NCI-H345 (cell line): ENCODE measurements around the gene CNKSR1.
A peak's percentile ranks its signal among the peaks of the same experiment; 100 is the strongest.

Source experiments
- DNase-seq: peaks from one replicate; lab custom pipeline; 2025; lab: John Stamatoyannopoulos, UW

Gene CNKSR1

DNA sequence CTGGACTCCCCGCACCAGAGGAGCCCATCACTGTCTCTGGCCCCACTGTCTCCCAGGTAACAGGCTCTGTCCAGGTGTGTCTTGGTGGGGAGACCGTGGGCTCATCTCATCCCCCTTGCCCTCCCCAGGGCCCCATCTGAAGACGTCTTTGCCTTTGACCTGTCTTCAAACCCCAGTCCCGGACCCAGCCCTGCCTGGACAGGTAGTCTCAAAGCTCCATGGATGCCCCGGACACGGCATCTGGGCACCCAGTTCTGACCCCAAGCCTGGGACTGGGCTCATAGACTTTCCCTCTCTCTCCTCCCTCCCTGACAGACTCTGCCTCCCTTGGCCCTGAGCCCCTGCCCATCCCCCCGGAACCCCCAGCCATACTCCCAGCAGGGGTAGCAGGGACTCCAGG is 6.8 kb downstream of the CNKSR1 start:
- DNase-seq = no peak

DNA sequence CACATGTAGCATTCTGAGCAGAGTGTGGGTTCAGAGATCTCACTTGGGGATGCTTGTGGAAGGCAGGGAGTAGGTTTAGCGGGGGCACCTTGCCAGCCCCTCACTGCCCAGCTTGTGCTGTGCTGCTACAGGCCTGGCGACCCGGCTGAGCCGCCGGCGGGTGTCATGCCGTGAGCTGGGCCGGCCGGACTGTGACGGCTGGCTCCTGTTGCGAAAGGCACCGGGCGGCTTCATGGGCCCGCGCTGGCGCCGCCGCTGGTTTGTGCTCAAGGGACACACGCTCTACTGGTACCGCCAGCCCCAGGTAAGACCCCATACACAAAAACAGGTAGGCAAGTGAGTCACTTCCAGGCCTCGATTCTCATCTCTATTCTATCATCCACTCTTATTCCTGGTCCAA is 7.6 kb downstream of the CNKSR1 start:
- DNase-seq = no peak

DNA sequence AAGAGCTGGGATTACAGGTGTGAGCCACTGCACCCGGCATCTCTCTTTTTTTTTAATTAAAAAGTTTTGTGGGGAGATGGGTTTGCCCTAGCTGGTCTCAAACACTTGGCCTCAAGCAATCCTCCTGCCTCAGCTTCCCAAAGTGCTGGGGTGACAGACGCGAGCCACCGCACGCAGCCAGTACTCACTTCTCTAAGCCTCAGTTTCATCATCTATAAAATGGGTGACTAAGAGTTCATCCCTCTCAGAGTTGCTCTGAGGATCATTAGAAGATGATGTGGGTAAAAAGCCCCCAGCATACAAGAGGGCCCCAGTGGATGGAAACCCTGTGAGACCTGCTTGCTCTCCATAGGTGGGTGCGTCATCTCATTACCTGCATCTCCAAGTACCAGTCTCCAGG is 10.6 kb downstream of the CNKSR1 start:
- no peak for DNase-seq

DNA sequence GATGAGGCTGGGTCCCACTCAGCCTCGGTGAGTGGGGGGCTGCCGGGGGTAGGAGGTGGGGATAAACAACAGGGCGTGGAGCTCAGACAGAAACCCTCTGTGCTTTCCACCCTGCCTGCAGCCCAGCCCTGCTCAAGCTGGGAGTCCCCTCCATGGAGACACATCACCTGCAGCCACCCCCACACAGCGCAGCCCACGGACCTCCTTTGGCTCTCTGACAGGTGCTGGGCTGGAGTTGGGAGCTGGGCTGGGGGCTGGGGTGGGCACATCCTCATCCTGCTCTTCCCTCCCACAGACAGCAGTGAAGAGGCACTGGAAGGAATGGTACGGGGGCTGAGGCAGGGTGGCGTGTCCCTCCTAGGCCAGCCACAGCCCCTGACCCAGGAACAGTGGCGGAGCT is 11.2 kb downstream of the CNKSR1 start:
- DNase-seq = no peak

DNA sequence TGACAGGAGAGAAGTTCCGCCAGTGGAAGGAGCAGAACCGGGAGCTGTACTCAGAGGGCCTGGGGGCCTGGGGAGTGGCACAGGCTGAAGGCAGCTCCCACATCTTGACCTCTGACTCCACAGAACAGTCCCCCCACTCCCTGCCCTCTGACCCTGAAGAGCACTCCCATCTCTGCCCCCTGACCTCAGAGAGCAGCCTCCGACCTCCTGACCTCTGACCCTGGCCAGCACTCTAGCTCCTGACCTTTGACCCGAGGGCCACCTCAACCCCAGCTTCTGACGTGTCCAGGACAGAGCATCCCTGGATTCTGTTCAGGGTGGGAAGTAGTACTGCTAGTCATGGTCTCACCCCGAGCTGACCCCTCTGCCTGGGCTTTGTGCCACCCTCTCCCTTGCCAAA is 12.0 kb downstream of the CNKSR1 start:
- no peak for DNase-seq

DNA sequence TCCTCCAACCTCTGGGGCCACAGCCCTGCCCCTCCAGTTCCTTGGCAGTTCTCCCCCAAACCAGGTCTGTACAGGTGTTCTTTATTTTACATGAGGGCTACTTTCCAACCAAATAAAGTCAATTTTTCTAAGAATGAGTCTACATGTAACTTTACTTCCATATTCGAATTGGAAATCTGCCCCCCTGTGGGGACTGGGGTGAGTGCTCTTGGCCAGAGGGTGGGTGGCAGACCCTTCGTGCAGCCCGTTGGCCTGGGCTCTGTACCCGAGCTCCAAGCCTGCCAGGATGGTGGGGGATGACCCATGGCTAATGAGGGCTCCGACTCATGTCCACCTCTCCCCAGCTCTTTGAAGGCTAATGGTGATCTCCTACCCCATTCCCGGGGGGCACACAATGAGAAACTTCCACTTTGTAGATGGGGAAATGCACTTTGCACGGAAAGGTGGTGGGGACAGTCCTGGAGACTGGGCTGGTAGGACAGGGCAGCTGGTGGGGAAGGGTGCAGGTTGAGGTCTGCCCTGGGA is 12.5 kb downstream of the CNKSR1 start:
- no peak for DNase-seq

DNA sequence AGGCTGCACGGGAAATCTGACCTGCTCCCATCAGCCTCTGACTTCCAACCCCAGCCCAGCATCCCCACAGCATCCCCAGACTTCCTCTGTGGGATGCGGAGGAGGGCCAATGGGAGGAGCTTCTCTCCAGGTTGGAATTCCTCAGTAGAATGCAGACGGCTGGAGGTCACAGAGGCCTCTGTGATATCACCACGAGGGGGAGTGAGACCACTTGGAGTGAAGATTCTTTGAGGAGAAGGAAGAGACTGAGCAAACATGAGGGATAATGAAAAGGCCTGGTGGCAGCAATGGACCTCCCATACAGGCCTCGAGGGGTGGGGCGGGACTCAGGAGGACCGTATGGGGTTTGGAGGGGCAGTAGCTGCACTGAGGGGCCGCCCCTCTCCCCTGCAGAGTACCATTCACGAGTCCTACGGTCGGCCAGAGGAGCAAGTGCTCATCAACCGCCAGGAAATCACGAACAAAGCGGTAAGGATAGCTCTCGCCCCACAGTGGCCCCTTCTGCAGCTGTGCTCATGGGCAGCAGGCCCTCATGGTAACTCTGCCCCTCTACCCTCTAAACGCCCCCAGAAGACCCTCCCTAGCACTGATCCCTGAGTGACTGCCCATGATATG is 13.2 kb downstream of the CNKSR1 start, which contains the start of gene CATSPER4:
TSS of gene CATSPER4 (plus strand) at position 230 of the 615 bp plus-strand sequence. CDS start at position 256, 26 bp downstream.
- DNase-seq = no peak

DNA sequence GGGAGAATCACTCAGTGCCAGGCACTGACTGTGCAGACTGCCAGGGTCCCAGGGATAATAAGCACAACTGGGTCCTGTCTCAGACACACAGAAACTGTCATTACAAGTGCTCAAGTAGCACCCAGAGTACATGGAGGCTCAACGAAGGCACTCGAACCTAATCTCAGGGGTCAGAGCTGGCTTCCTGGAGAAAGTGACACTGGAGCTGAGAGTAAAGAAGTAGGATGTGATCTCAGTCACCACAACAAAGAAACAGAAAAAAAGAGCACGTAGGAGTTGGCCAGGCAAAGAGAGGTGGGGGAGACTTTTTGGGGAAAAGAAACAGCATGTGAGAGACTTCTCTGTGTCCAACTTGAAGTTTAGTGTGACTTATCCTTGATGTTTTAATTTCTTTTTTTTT is 14.4 kb downstream of the CNKSR1 start:
- DNase-seq = no peak

DNA sequence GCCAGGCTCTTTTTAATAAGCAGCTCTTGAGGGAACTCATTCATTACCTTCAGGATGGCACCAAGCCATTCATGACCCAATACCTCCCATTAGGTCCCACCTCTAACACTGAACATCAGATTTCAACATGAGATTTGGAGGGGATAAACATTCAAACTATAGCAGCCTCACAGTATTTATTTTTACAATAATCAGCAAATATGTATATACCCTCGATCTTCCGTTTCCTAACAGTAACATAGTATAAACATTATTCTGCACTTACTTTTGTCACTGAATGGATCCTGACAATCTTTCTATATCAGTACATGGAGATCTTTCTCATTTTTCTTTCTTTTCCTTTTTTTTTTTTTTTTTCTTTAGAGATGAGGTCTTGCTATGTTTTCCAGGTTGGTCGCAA is 18.5 kb downstream of the CNKSR1 start:
- no peak for DNase-seq

DNA sequence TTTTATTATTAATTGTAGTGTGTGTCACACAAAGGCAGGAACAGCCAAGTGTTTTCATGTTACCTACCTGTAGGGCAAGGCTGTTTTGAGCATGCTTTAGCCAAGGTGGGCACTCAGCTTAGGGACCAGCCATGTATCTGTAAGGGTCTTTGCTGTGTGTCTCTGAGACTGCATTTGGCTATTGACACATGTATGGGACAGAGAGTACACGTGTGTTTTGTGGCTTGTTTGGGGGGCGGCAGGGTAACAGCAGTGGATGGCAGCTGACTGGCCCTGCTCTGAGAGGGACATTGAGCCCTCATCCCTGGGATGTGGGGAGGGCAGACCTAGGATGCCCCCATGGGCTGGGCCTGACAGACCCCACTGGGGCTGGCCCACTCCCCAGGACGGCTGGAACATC is 20.0 kb downstream of the CNKSR1 start:
- DNase-seq = no peak

DNA sequence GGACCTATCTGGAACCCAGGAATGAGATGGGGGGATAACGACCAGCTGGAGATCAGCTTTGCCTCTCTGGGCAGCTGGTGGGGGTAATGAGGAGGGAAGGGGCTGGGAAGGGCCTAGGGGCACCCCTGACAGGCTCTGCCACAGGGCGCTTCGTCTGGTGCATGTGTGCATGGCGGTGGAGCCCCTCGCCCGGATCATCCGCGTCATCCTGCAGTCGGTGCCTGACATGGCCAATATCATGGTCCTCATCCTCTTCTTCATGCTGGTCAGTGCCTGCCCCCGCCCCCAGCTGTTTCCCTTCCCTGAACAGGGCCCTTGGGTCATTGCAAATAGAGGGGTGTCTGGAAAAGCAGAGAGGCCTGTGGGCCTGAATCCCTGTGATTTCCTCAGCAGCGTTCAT is 20.5 kb downstream of the CNKSR1 start:
- no peak for DNase-seq

DNA sequence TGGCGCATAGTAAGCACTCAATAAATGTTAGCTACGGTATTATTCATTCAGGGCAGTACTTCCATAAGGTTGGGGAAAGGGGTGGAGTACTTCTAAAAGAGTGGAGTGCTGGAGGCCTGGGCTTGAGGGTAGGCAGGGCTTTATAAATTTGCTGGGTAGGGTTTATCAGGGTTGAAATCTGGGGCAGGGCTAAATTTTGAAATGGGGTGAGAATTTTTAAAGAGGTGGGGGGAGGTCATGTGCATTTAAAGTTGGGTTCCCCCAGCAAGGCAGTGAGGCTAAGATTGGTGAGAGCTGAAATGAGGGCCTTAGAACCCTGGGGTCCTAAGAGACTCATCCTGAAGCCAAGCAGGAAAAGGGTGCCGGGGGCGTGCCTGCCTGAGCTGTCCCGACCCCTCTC is 23.1 kb downstream of the CNKSR1 start:
- no peak for DNase-seq

DNA sequence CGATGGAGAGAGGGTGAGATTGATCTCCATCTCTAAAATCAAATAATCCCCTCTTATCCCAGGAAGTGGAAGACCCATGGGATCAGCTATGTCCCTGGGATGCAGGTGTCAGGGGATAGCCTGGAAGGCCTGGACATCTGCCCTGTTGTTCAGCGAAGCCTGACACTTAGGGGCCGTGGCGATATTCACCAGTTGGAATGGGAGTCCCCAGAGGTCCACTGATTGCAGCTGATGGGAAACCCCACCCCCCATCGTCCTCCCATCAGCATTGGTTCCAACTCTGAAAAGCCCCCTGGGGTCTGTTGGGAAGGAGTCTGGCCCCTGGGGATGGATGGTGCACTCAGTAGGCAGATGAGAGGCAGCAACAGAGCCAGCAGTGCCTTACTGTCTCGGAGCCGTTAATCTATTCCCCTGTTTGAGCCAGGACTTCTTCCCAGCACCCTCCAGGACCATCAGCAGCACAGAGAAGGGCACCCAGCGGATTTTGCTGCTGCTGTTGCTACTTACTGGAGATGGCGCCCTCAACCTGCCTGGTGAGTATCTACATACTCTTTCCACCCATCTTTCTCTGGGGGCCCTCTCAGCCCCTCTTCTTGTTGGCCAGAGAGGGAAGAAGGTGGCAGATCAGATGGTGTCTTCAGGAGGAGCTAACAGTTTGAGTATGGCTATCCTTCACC is 26.5 kb downstream of the CNKSR1 start:
- no peak for DNase-seq

DNA sequence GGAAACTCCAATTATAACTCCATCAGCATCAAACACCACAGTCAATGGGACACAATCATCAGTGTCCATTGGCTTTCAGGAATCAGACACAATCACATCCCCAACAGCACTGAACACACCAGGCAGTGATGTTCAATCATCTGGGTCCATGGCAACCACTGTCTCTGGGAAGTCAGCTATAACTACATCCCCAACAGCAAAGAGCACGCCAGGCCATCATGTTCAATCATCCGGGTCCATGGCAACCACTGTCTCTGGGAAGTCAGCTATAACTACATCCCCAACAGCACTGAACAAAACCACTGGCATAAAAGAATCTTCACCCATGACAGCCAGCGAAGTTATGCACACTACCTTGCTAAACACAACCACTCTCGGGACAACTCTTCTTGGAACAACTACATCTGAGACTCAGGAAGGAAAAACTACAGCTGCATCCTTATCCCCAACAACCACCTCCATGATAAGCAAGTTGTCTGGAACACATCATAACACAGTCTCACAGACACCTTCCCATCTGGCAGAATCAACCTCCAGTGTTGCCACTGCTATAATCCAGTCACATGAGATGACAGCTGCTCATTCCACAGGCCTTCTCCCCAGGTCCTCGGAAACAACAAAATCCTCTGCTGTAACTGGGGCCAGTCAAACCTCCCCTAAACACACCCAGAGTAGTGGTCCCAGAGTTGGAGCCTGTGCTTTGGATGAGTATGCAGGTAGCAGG is 33.0 kb downstream of the CNKSR1 start:
- no peak for DNase-seq

DNA sequence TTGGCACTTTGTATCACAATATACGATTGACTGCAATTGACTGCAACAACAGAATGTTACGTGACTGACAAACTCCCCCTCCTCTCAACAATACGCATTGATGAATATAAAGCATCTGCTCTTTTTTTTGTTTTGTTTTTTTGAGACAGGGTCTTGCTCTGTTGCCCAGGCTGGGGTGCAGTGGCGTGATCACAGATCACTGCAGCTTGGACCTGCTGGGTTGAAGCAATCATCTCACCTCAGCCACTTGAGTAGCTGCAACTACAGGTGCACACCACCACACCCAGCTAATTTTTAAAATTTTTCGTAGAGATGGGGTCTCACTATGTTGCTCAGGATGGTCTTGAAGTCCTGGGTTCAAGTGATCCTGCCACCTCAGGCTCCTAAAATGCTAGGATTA is 35.4 kb downstream of the CNKSR1 start:
- no peak for DNase-seq

DNA sequence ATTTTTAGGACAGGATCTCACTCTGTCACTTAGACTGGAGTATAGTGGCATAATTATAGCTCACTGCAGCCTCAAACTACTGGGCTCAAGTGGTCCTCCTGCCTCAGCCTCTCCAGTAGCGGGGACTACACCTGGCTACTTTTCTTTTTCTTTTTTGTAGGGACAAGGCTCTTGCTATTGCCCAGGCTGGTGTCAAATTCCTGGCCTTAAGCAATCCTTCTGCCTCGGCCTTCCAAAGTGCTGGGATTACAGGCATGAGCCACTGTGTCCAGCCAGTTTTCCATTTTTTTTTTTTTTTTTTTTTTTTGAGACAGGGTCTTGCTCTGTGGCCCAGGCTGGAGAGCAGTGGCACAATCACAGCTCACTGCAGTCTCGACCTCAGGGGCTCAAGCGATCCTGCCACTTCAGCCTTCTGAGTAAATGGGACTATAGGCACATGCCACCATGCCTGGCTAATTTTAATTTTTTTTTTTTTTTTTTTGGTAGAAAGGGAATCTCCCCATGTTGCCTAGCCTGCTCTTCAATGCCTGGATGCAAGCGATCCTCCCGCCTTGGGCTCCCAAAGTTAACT is 36.1 kb downstream of the CNKSR1 start:
- DNase-seq = no peak

DNA sequence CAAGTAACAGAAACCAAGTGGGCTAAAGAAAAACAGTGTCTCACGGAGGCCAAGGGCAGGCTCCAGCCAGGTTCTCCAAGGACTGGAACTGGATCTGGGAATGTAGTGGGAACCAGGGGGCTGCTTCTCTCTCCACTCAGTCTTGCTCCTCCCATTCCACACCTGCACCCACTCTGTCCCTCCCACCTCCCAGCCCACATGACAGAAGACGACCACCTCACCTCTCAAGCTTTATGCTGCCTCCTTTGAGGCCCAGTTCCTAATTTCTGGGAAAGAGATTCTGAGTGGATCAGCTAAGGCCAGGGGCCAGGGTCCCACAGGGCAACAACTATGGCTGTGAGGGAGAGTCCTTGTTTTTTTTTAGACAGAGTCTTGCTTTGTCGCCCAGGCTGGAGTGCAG is 38.0 kb downstream of the CNKSR1 start:
- no peak for DNase-seq

DNA sequence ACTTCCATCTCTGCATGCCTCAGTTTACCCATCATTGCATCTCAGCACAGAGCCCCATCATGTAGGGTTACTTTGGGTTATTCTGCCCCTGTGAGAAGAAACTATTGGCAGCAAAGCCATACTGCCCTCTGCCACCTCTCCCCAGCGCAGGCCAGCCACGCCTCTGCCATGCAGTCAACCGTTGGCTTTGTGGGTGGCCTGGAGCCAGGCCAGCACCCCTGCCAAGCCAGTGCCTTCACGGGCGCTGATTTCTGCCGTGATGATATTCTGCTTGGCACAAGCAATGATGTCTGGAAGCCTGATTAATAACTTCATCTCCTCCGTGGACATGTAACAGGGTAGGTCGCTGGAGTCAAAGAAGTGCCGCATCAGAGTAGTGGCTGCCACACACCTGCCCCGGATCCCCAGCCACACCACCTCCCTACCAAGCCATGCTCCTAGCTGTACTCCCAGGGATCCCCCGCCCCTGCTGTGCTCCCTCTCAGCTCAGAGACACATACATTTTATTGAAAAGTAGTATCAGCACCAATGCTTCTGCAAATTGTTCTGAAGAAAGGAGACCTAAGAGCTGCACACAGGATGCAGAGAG is 41.7 kb downstream of the CNKSR1 start:
- DNase-seq = peak; percentile 54

DNA sequence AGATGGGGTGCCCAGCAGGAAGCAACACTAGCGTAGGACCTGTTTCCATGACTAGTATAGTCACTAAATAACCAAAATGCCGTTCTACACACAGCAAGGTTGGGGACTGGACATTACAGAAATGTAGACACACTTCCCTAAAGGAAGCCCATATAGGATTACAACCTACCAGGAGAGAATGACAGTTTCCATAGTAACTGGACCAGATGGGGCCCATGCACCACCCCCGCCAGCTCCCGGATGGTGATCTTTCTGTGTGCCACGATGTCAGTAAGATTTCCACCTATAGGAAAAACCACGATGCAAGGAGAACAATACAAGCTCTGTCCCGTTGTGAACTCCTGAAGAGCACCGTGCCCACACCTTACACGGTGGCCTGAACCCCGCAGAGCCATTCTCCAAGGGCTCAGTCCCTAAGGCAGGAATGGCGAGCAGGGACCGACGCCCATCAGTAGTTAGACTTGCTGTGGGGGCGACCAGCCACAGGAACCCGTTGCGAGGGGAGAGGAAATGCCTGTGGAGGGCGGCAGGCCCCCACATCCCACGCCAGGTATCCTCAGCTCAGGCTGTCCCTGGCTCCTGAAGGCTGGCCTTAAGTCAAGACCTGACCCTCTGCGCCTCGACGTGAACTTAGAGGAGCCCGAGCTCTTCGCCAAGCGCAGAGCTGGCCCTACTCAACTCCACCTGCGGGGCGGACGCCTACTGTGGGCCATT is 43.1 kb downstream of the CNKSR1 start:
- DNase-seq = no peak

DNA sequence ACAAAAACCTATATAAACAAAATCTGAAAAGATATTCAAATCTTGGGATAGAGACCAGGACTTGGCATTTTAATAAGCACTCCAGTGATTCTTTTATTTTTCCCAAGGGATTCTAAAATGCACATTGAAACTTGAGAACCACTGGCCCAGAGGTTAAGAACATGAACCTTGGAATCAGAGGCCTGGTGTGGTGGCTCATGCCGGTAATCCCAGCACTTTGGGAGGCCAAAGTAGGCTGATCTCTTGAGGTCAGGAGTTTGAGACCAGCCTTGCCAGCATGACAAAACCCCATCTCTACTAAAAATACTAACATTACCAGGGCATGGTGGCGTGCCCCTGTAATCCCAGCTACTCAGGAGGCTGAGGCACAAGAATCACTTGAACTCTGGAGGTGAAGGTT is 43.8 kb downstream of the CNKSR1 start:
- no peak for DNase-seq

DNA sequence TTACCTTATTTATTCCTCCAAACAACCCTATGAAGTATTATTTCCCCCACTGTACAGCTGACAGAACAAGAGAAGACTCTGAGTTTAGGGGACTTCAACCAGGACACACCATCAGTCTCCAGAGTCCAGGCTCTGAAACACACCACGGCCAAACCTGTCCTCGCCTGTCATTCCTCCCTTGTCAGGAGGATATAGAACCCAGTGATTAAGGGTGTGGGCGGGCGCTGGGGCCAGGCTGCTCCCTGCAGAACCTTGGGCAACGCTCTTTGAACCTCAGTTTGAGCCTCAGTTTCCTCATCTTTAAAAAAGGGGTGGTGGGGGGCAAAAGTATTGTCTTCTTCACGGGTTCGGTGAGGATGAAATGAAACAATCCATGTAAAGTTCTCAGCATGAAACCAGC is 47.3 kb downstream of the CNKSR1 start:
- no peak for DNase-seq
